Jurkat, Clone E6-1 (cell line): ENCODE results near the gene PITPNB.

Source experiments
- DNase-seq: peaks from one replicate; pipeline ENCODE4 v3.0.0-alpha.2; 2011; ENCODE audit warnings: low read depth, low spot score
- H3K4me3 ChIP-seq: 2 replicates; pipeline ENCODE4 v1.5.1; 2011; ENCODE audit warnings: mild to moderate bottlenecking, low read length, control low read depth, moderate library complexity

Gene PITPNB

DNA sequence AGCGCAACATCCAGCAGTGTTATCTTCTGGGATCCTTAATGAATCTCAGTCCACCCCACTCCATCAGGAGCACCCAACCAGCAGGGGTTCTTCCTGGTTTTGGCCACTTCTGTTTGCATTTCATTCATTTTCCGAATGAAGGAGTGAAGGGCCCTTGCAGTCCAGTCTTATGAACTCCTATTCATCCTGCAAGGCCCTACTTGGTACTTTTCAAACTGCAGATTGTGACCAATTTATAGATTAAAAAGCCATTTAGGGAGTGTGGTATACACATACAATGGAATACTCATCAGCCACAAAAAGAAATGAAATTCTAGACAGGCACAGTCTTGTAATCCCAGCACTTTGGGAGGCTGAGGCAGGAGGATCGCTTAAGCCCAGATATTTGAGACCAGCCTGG, 107.3 kb downstream of the PITPNB start:
- DNase-seq = no peak
- no peak overlapping the region for H3K4me3 ChIP-seq

DNA sequence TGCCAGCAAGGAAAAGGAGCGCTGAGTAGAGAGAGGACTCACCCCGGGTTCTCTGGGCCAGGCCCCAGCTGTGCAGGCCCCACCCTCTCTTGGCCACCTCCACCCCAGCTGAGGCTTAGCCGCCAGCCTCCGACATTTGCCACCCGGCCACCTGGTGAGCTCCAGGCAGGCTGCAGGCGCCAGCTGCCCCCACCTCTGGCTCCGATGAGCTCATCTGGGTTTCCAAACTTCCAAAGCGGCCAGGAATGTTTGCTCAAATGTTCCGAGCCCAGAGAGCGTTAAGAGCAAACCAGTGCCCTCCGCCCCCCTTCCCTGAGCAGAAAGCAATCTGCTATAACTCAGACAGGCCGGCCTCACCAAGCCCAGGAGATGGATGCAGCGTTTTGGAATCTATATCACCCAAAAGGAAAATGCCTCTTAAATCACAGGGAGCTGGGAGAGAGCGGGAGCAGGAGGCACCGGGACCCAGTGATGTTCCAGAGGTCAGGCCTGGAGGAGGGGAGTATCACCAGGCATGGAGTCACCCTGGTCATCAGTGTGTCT, 108.4 kb downstream of the PITPNB start:
- DNase-seq = no peak
- no peak overlapping the region for H3K4me3 ChIP-seq

- DNase-seq = no peak
- no peak overlapping the region for H3K4me3 ChIP-seq
Measured at GRCh38 chr22:27809700-27810608, 109.1 kb downstream of the PITPNB start.

- DNase-seq = no peak
- H3K4me3 ChIP-seq = no peak overlapping the region
Measured at GRCh38 chr22:27809226-27809603, 109.8 kb downstream of the PITPNB start.

GRCh38 chr22:27808451-27809225, 110.4 kb downstream of the PITPNB start:
- no peak overlapping the region for H3K4me3 ChIP-seq

DNA sequence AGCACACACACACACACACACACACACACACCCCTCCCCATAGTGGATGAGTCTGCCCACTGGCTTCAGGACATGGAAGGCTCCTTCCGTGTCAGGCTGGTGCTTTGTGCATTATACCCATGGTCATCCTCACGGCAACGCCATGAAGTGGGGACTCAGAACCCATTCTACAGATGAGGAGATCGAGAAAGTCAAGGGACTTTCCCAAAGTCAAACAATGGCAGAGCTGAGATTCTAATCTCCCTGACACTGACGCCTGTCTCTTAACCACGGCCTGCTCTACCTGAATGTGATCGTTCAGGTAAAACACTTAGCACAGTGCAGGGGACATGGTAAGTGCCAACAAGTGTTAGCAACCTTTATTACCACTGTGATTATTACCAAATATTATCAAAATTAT, 113.2 kb downstream of the PITPNB start:
- no peak for DNase-seq
- no peak overlapping the region for H3K4me3 ChIP-seq

More at GRCh38 chr22:27808451-27809225, 110.4 kb downstream of the PITPNB start:
- no peak for DNase-seq

DNA sequence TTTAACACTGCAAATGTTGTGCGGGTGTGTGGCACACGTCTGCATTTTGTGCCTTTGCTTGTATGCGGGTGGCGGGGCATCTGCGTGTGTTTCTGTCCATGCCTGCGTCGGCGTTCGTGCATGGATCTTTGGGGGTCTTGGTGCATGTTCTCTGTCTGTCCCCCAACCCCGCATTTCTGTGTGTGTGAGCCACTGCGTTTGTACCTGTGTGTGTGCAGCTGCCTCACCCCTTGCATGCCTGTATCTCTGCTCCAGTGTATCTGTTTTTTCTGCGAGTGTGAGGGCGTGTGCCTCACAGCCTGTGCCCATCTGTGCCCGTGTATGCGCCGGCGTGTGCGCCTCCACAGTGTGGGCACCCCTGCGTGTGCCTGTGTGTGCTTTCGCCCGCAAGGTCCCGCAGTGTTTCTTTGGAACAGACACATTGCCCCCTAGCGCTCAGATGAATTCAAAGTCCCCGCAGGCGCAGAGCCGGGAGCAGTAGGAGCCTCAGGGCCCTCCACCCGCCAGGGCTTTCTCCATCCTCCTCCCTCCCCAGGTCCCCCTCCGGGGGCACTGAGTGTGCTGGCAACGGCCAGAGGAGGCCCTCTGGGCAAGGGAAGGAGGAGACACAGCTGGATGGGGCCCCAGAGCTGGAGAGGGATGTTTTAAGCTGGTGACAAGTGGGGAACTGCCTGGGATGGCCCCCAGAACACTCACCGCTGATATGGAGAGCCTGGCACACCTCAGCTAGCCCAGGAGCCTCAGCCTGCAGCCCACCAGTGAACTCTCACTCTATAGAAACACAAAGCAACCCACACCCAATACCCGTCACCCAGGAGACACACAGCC, 114.4 kb downstream of the PITPNB start:
- DNase-seq = peak; percentile 34
- H3K4me3 ChIP-seq = no peak overlapping the region

- H3K4me3 ChIP-seq = no peak overlapping the region
- DNase-seq = no peak
Measured at GRCh38 chr22:27803841-27804415, 115.1 kb downstream of the PITPNB start.

- DNase-seq = no peak
- peak overlapping the region; percentile 57 for H3K4me3 ChIP-seq
Measured at GRCh38 chr22:27802346-27803073, 116.5 kb downstream of the PITPNB start.
